Spinal cord (tissue), 10 donors: Measurements from ENCODE around the gene ANXA11. TPM values are rescaled to one million over a fixed set of nuclear protein-coding genes. Genes with fewer than 3 reads are reported as not detected.
"Not testable (repeated sequence)": the region's sequence is repeated elsewhere in the genome, so short reads cannot be mapped to it uniquely, and the experiment has no call there.

ENCODE experiments used
- DNase-seq, 6 donors: peaks; one replicate each; pipeline versions ENCODE4 v3.0.0 to v3.0.0-alpha.2; 2013 to 2015; ENCODE audit warnings: low spot score in 6 of 6, low read depth in 4 of 6
- H3K27ac ChIP-seq: one replicate; pipeline ENCODE4 v1.5.1; 2013; ENCODE audit warnings: low read depth, low read length, control low read depth
- H3K27me3 ChIP-seq: one replicate; pipeline ENCODE4 v1.6.1; 2013; ENCODE audit warnings: low read length; ENCODE audit not compliant: control insufficient read depth, insufficient read depth
- H3K36me3 ChIP-seq: one replicate; pipeline ENCODE4 v1.6.1; 2013; ENCODE audit warnings: low read length; ENCODE audit not compliant: control insufficient read depth, insufficient read depth
- H3K4me1 ChIP-seq: one replicate; pipeline ENCODE4 v1.6.1; 2013; ENCODE audit warnings: low read length; ENCODE audit not compliant: control insufficient read depth, insufficient read depth
- H3K4me3 ChIP-seq: one replicate; pipeline ENCODE4 v1.5.1; 2013; ENCODE audit warnings: low read depth, low read length, control low read depth
- H3K9me3 ChIP-seq: one replicate; pipeline ENCODE4 v1.6.1; 2013; ENCODE audit warnings: low read length; ENCODE audit not compliant: control insufficient read depth, insufficient read depth
- WGBS: methylation state at CpG from one replicate; pipeline ENCODE4 v1.1.5; 2013; ENCODE audit warnings: missing lambda C conversion rate; ENCODE audit not compliant: insufficient coverage; 5-methylcytosine and 5-hydroxymethylcytosine counted together
- polyA plus RNA-seq, 2 donors: library from polyadenylated mRNA; unstranded; fragments of 120-200 nt; gene quantifications; one replicate each; pipeline ENCODE4 v1.2.1, GENCODE V29; 2013; ENCODE audit not compliant: insufficient read length in 2 of 2
- total RNA-seq, 2 donors: library from RNA; depleted of rRNA in 1 of 2; stranded (reverse); fragments of 120-200 nt in 1 of 2; fragments of >200 nt in 1 of 2; gene quantifications; one replicate each; pipeline versions ENCODE4 v1.2.3 to v1.2.4, GENCODE V29; 2013 to 2014
- donor health status: healthy.

Gene ANXA11
- total and polyA plus RNA-seq, 4 donors, result 19.0 to 88.8 (median 25.9) TPM

DNA sequence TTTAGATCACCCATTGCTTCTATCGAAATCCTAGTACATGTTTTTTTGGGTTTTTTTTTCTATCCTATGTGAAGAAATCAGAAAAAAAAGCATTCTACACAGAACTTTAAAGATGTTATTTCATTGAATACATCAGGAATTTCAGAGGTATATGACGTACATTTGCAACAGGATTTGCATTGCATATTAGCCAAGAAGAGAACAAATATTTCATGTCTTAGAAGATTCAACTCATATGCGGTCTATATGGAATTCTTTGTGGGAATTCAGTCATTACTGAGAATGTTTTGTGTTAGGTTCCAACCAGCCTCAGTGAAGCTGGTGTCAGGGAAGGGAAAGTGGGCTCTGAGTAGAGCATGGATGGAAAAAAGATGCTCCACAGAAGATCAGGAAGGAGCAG lies 39.0 kb upstream of the ANXA11 start:
- no CpG with 5 or more reads among the region's 3 CpGs for WGBS
- not testable (repeated sequence) for DNase-seq

DNA sequence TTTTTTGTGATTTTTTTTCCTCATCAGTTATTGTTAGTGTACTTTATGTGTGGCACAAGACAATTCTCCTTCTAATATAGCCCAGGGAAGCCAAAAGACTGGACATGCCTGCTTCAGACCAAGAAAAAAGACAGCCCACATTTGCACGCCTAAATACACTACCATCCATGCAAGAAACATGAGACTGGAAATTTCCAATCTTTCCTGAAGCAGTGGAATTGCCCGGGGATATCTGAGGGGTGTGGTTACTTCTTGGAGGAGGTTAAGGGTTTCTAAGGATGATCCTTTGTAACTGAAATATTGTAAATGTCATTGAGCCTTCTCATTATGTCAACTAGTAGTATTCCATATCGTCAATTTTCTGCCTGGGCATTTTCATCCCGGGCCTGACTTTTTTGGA lies 37.0 kb upstream of the ANXA11 start:
- no CpG with 5 or more reads among the region's 4 CpGs for WGBS

More for the DNA sequence above, 39.0 kb upstream of the ANXA11 start:
- H3K27ac ChIP-seq, H3K4me3 ChIP-seq, H3K36me3 ChIP-seq, H3K4me1 ChIP-seq, H3K9me3 ChIP-seq, H3K27me3 ChIP-seq: not testable (repeated sequence)

DNA sequence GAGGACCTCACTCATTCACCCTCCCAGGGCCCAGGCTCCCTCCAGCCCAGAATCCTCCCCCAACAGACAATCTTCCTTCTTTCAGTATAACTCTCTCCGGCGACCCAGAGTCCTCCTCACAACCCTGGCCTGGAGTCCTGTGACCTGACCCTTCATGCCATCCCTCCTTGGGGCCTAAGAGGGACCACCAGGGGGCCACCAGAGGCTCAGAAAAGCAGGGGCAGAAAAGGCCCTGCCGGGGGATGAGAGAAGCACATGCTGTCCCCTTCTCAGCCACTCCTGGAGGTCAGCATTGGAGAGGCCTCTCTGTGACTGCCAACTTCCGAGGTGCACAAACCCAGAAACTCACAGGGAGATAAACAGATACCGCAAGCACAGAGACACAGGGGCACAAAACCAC lies 31.1 kb upstream of the ANXA11 start:
- H3K36me3 ChIP-seq, H3K4me3 ChIP-seq, H3K27me3 ChIP-seq, H3K9me3 ChIP-seq, DNase-seq, H3K4me1 ChIP-seq, H3K27ac ChIP-seq: not testable (repeated sequence)
- no CpG with 5 or more reads among the region's 5 CpGs for whole genome bisulfite sequencing

More for the DNA sequence above, 37.0 kb upstream of the ANXA11 start:
- not testable (repeated sequence) for DNase-seq, H3K9me3 ChIP-seq, H3K36me3 ChIP-seq, H3K27me3 ChIP-seq, H3K4me1 ChIP-seq, H3K4me3 ChIP-seq, H3K27ac ChIP-seq

DNA sequence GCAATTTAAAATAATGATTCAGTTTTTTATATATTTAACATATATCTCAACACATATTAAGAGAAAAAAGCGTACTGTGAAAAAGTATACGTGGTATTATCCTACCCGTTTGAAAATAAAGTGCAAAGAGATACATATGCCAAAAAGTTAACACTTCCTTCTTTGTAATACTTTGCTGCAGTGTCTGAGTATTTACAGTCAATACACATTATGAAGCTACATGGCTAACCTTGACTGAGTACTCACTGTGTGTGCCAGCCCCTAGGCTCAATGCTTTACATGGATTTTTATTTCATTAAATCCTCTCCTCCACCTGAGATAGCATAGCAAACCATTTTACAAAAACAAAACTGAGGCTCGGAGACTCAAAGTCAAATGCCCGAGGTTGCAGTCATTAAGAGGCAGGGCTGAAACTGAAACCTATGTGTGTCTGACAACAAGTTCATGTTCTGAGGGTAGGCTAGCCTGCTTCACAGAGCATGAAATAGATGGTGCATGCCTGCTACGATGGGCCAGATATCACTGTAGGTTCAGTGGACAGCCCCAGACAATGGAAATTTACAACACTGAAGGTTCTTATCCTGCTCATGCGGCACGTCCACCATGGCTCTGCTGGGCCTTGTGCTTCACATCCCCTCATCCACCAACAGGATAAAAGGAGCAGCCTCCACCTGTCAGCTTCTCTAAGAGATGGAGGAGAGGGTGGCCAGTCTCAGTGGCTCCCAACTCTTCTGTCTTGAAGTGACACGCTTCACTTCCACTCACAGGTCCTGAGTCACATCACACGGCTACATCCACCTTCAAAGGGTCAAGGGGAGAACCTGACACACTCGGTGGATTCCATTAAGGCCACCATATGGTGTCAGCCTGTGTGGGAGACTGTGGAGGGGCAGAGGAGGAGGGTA lies 29.2 kb upstream of the ANXA11 start:
- H3K4me1 ChIP-seq, H3K36me3 ChIP-seq, H3K9me3 ChIP-seq, DNase-seq, H3K27ac ChIP-seq, H3K4me3 ChIP-seq, H3K27me3 ChIP-seq: not testable (repeated sequence)
- 73% methylated on average over 2 of the region's 11 CpGs for WGBS

DNA sequence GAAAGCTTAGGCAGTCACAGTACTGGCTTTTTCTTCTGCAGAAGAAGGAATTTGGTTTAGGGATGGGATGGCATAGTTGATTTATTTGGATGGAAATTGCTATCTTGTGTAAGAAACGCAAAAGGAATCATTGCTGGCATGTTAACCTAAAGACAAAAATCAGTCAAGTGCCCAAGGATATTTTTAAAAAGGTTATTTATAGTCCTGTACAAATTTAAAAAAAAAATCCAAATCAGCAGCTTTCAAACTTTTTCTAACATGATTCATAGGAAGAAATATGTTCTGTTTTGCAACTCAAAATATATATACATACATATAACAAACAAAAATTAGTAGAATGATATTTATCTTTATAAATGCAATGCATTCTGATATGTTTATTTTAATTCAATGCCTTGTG lies 28.5 kb upstream of the ANXA11 start:
- WGBS, result no CpG with 5 or more reads among the region's 1 CpG
- not testable (repeated sequence) for H3K27me3 ChIP-seq, DNase-seq, H3K9me3 ChIP-seq, H3K4me3 ChIP-seq, H3K4me1 ChIP-seq, H3K27ac ChIP-seq, H3K36me3 ChIP-seq

DNA sequence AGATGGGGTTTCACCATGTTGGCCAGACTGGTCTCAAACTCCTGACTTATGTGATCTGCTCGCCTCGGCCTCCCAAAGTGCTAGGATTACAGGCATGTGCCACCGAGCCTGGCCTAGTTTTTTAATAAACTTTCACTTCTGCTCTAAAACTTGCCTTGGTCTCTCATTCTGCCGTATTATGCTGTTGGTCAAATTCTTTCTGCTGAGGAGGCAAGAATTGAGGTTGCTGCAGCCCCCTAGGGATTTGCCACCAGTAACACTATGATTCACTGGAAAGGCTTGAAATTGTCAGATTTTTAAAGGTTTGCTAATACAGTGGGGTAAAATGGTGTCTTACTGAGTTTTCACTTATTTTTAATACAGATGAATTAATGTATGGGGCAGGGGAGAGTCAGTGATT lies 21.4 kb upstream of the ANXA11 start:
- not testable (repeated sequence) for H3K27ac ChIP-seq, DNase-seq, H3K4me1 ChIP-seq, H3K9me3 ChIP-seq, H3K4me3 ChIP-seq, H3K36me3 ChIP-seq, H3K27me3 ChIP-seq
- 96% methylated on average over 3 of the region's 4 CpGs for WGBS

DNA sequence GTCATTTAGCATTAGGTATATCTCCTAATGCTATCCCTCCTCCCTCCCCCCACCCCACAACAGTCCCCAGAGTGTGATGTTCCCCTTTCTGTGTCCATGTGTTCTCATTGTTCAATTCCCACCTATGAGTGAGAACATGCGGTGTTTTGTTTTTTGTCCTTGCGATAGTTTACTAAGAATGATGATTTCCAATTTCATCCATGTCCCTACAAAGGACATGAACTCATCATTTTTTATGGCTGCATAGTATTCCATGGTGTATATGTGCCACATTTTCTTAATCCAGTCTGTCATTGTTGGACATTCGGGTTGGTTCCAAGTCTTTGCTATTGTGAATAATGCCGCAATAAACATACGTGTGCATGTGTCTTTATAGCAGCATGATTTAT lies 17.7 kb upstream of the ANXA11 start:
- H3K27me3 ChIP-seq, DNase-seq, H3K36me3 ChIP-seq, H3K9me3 ChIP-seq, H3K4me3 ChIP-seq, H3K4me1 ChIP-seq, H3K27ac ChIP-seq: not testable (repeated sequence)
- no CpG with 5 or more reads among the region's 5 CpGs for WGBS

DNA sequence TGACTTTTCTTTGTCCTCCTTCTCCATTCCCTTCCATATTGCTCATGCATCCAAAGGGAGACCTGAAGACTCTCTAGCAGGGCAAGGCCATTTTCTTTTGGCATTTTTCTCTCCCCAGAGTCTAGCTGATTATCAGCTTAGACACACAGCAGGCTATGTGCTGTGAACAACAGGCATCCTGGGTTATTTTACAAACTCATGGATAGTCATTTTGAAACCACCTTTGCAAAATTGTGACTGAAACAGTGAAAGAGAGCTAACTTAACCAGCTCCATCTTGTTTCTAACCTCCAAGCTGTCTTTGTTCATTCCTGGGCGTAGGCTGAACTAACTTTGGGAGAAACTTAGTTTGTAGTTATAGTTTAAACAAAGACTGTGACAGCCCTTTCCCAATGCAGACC lies 13.5 kb upstream of the ANXA11 start:
- H3K9me3 ChIP-seq, H3K4me1 ChIP-seq, H3K4me3 ChIP-seq, DNase-seq, H3K27ac ChIP-seq, H3K36me3 ChIP-seq, H3K27me3 ChIP-seq: not testable (repeated sequence)
- no CpG with 5 or more reads among the region's 1 CpG for WGBS

DNA sequence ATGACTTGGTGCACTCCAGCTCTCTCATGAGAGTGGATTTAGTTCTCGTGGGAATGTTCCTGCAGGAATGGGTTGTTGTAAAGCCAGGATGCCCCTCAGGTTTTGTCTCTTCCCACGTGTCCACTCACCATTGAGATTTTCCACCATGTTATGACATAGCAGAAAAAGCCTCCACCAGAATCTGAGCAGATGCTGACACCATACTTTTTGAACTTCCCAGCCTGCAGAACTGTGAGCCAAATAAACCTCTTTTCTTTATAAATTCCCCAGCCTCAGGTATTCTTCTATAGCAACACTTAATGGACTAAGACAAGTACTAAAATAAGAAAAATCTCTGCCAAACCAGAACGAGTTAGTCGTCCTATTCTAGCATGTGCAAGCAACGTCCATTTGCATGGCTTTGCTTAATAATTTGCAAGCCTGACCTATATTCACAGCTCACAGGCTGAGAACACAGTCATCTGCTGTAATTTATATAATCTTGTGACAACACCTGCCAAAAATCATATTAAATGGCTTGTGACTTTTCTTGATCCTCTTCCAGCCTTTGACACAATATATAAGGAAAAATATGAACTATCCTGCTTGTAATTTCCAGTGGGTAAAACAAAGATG lies 9.1 kb upstream of the ANXA11 start:
- DNase-seq, H3K36me3 ChIP-seq, H3K4me1 ChIP-seq, H3K4me3 ChIP-seq, H3K27ac ChIP-seq, H3K9me3 ChIP-seq, H3K27me3 ChIP-seq: not testable (repeated sequence)
- WGBS, result 79% methylated on average over 2 of the region's 5 CpGs

DNA sequence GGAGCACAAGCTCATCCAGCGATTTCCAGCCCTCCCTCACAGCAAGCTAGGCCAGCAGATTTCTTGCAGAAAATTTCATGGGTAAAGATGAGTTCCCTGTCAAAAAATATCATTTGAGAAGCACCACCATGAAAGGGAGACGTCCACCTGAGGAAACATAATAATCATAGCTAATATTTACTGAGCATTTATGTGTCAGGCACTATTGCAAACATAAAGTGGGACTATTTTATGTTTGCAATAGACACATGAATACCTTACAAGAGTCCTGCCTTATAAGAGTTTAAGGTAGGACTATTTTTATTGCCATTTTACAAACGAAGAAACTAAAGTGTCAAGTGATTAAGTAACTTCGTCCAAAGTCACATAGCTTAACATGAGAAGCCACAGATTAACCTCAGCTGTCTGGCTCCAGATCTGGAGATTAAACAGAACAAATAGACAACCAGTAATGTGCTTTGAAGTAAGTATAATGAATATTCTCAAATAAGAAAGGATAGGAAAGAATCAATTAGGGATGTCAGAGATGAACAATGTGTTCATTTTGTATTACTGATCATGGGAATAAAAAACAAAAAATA lies 7.3 kb upstream of the ANXA11 start:
- H3K36me3 ChIP-seq, H3K9me3 ChIP-seq, H3K4me3 ChIP-seq, H3K27ac ChIP-seq, H3K4me1 ChIP-seq, DNase-seq: not testable (repeated sequence)
- peaks cover 14% of the 10 kb centered on the region for H3K27me3 ChIP-seq
- no CpG with 5 or more reads among the region's 4 CpGs for WGBS
